GM21360 (cell line): ENCODE data around the gene INF2.

Experiments used
- ATAC-seq: cut with Tn5 transposase; IDR thresholded peaks from one replicate; pipeline ENCODE4 v1.9.1; 2021; ENCODE audit warnings: mild to moderate bottlenecking, moderate library complexity; ENCODE audit not compliant: unreplicated experiment

INF2 gene

GRCh38 chr14:104768437-104769323, 79.3 kb downstream of the INF2 start:
- ATAC-seq: peak; percentile 74

- ATAC-seq: no peak
These were observed 80.1 kb downstream of the INF2 start for GRCh38 chr14:104769324-104770071.

- no peak for ATAC-seq
These were observed 80.7 kb downstream of the INF2 start for GRCh38 chr14:104770072-104770579.

GRCh38 chr14:104770851-104771272, 81.4 kb downstream of the INF2 start:
- ATAC-seq: no peak

- ATAC-seq: no peak
These were observed 82.0 kb downstream of the INF2 start for GRCh38 chr14:104771374-104771773.
